Kidney epithelial cell (primary cell): ENCODE results near the gene CDH5. TPM values are rescaled to one million over a fixed set of nuclear protein-coding genes. Genes with fewer than 3 reads are reported as not detected.

Experiments
- DNase-seq: peaks from one replicate; pipeline ENCODE4 v3.0.0-alpha.2; 2010; ENCODE audit warnings: low read depth
- H3K27me3 ChIP-seq: 2 replicates; pipeline ENCODE4 v1.6.0; 2011; ENCODE audit warnings: low read length; ENCODE audit not compliant: control insufficient read depth, insufficient read depth
- H3K36me3 ChIP-seq: 2 replicates; pipeline ENCODE4 v1.5.1; 2011; ENCODE audit warnings: low read length; ENCODE audit not compliant: control insufficient read depth, insufficient read depth
- H3K4me3 ChIP-seq: 2 replicates; pipeline ENCODE4 v1.5.1; 2011; ENCODE audit warnings: low read depth, mild to moderate bottlenecking, control low read depth, low read length
- total RNA-seq: library from RNA; depleted of rRNA; stranded (reverse); fragments of >200 nt; gene quantifications from 2 replicates; pipeline ENCODE4 v1.2.3, GENCODE V29; 2015
- TF ChIP-seq, protein P1 (sequence below): IDR thresholded peaks from 2 replicates; pipeline ENCODE4 v1.5.1; 2011; ENCODE audit warnings: mild to moderate bottlenecking, moderate library complexity, low read length, control low read depth, inconsistent platforms; ENCODE audit not compliant: insufficient read depth, poor library complexity, severe bottlenecking

The CDH5 gene
- total RNA-seq, 1 donor from 2014 or later, result 0.67 TPM

DNA sequence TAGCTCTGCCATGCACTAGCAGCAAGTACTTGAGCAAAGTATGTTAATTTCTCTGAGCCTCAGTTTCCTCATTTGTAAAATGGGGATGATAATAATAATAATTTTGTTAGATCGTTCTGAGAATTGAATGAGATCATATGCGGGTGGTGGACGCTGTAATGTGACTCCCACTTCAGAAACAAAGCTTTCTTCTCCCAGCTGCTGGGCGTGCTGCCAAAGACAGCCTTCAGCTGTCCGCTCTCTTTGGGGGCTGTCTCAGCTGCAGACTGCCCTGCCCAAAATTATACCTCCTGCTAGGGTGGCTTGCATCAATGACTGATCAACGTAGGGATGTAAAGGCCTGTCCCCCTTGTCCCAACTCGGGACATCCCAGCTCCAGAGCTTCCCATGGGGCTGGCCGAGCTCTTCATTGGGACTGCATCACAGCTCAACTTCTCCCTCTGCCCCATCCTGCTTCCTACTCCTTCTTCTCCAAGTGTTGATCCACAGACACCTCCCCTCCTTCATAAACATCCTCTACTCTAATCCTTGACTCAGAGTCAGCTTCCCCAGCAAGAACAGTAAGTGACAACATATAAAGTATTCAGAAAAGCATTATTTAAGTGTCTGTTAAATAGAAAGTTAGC is 30.7 kb upstream of the CDH5 start:
- no peaks in the 10 kb centered on the region for H3K36me3 ChIP-seq
- DNase-seq, result no peak
- TF ChIP-seq, protein P1, sequence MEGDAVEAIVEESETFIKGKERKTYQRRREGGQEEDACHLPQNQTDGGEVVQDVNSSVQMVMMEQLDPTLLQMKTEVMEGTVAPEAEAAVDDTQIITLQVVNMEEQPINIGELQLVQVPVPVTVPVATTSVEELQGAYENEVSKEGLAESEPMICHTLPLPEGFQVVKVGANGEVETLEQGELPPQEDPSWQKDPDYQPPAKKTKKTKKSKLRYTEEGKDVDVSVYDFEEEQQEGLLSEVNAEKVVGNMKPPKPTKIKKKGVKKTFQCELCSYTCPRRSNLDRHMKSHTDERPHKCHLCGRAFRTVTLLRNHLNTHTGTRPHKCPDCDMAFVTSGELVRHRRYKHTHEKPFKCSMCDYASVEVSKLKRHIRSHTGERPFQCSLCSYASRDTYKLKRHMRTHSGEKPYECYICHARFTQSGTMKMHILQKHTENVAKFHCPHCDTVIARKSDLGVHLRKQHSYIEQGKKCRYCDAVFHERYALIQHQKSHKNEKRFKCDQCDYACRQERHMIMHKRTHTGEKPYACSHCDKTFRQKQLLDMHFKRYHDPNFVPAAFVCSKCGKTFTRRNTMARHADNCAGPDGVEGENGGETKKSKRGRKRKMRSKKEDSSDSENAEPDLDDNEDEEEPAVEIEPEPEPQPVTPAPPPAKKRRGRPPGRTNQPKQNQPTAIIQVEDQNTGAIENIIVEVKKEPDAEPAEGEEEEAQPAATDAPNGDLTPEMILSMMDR, result no peak
- H3K27me3 ChIP-seq, result peaks cover 8% of the 10 kb centered on the region
- H3K4me3 ChIP-seq, result no peak overlapping the region

DNA sequence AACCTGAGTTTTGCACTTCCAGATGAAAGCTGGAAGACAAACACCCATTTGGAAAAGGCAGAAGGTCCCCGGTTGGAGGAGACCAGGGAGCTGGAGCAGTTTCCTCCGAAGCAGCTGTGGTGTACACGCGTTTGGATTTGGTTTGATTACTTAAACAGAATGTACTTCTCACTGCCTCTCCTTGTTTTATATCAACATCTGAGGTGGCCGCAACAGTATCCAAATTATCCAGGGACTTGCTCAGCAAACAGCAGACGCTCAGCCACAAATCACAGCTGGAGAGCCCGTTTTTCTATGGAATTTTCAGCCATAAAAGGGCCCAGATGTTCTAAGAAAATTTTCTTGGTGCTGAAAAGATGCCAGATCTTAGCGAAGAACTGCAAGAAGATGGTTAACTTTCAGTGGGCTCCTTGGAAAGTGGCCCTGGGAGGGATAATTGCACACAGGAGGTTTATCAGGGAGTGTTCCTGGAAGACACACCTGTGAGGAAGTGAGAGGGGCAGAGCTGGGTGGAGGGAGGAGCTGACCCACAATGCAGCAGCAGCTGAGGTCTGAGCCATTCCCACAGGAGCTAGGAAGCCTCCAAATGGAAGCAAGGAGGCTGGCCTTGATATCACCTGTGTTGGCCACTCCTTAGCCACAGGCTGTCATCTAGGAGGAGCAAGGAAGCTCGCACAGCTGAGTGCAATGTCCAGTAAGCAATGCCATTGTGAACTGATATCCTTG is 28.9 kb upstream of the CDH5 start:
- Histone ChIP-seq H3K4me3 (no peak overlapping the region), H3K27me3 (peaks cover 4% of the 10 kb centered on the region), H3K36me3 (no peaks in the 10 kb centered on the region)
- TF ChIP-seq, protein P1, result no peak
- no peak for DNase-seq

DNA sequence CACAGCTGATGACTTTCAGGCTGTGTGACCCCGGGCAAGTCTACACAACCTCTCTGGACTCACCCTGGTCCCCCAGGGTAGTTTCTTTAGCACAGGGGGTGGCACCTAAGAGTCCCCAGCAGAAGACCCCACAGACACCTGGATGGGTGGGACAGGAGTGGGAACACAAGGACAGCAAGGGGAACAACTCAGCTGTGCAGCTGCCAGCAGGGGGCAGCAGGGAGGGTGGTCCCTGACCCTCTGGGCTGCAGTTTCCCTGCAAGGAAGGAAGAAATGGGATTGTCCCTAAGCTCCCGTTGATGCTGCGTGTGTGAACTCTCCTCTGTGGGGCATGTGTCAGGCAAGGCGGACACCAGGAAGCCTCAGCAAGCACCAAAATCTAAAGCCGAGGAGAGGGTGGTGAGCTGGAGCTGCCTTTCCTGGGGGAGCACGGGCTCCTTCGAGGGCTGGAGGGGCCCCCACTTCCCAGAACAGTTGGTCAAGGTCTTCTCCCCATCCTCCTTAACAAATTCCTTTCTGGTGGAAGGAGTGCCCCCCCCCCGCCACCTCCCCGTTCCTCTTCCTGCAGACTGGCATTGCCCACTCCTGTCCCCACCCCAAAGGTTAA is 24.1 kb upstream of the CDH5 start:
- no peak for DNase-seq

DNA sequence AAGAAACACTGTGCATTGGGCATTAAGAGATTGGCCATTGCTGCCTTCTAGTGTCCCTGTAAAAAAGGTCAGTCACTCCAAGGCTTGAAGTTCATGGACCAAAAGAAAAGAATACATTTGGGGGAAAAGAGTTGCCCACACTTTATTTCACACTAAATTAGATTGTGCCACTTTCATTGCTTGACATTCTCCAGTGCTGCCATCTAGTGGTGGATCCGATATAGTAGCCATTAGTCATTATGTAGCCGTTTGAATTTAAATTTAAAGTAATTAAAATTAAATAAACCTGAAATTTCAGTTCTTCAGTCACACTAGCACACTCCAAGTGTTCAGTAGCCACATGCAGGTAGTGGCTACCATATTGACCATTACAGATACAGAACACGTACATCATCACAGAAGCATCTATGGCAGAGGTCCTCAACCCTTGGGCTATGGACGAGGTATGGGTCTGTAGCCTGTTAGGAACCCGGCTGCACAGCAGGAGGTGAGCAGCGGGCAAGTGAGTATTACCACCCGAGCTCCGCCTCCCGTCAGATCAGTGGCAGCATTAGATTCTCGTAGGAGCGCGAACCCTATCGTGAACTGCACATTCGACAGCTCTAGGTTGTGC is 21.9 kb upstream of the CDH5 start:
- DNase-seq, result no peak
- no peaks in the 10 kb centered on the region for H3K36me3 ChIP-seq
- H3K4me3 ChIP-seq, result no peak overlapping the region
- TF ChIP-seq, protein P1, result peak; percentile 70
- peaks cover 8% of the 10 kb centered on the region for H3K27me3 ChIP-seq

More for the DNA sequence above, 24.1 kb upstream of the CDH5 start:
- no peaks in the 10 kb centered on the region for H3K36me3 ChIP-seq
- H3K27me3 ChIP-seq, result peaks cover 6% of the 10 kb centered on the region
- TF ChIP-seq, protein P1, result peak; percentile 77
- no peak overlapping the region for H3K4me3 ChIP-seq

DNA sequence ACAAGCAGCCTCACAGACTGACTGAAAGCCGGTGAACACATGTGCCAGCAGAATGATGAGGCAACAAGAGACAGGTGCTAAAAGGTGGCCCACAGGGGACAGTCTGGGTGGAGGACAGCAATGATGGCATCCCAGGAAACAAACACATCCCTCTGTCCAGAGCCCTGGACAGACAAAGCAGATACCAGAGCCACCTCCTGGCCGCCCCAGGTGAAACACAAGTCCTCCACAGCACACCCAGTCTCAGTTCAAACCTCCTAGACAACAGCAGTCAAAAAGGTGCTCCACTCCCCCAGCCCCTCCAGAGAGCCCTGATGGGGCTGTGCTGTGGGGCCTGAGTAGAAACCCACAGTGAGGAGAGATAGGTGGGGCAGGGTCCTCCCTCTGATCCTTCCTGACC is 20.3 kb upstream of the CDH5 start:
- peaks cover 13% of the 10 kb centered on the region for H3K27me3 ChIP-seq
- H3K4me3 ChIP-seq, result no peak overlapping the region
- no peaks in the 10 kb centered on the region for H3K36me3 ChIP-seq
- TF ChIP-seq, protein P1, result no peak
- DNase-seq, result no peak
